IMR-90 (cell line): Measurements from ENCODE around the gene CYP39A1. TPM values are rescaled to one million over a fixed set of nuclear protein-coding genes. Genes with fewer than 3 reads are reported as not detected.

Experiments used
- ATAC-seq: fragments of 200-7000 bp; cut with Tn5 transposase; 2 replicates; pipeline ENCODE4 v1.9.1; 2020; ENCODE audit warnings: low read depth, mild to moderate bottlenecking, moderate library complexity
- BruUV-seq: library from RNA; stranded (reverse); fragments of 400-500 nt; replicated peaks from 2 replicates; lab custom pipeline; 2021; lab: Mats Ljungman, UMichigan
- CTCF ChIA-PET: fragments of 300-600 bp; formaldehyde crosslinking; extraction: SDS; loops from one replicate; lab custom pipeline; 2021; ENCODE audit warnings: antibody characterized with exemption; lab: Yijun Ruan, JAX
- POLR2A ChIA-PET: fragments of 300-600 bp; sonication (Branson Sonifier 250); formaldehyde crosslinking; loops from one replicate; lab custom pipeline; 2022; ENCODE audit warnings: antibody characterized with exemption; ENCODE audit not compliant: unreplicated experiment; lab: Charles Lee
- DNase-seq: peaks from one replicate; pipeline ENCODE4 v3.0.0; 2013
- H2AFZ ChIP-seq: replicated peaks from 2 replicates; pipeline ENCODE3; 2013; ENCODE audit warnings: low read length, mild to moderate bottlenecking; ENCODE audit not compliant: poor library complexity
- H2AK5ac ChIP-seq: 2 replicates; pipeline ENCODE4 v1.6.1; 2013; ENCODE audit warnings: low read depth, low read length, inconsistent platforms
- H2AK9ac ChIP-seq: replicated peaks from 2 replicates; pipeline ENCODE3; 2013; ENCODE audit warnings: mild to moderate bottlenecking, low read depth, low read length, moderate library complexity; ENCODE audit not compliant: poor library complexity
- H2BK120ac ChIP-seq: 2 replicates; pipeline ENCODE4 v1.6.1; 2013; ENCODE audit warnings: low read depth, low read length, inconsistent platforms
- H2BK15ac ChIP-seq: 3 replicates; pipeline ENCODE4 v1.6.1; 2013; ENCODE audit warnings: low read depth, low read length, inconsistent platforms
- H2BK20ac ChIP-seq: 2 replicates; pipeline ENCODE4 v1.6.1; 2013; ENCODE audit warnings: low read depth, mild to moderate bottlenecking, inconsistent platforms, low read length, moderate library complexity
- H2BK5ac ChIP-seq: 2 replicates; pipeline ENCODE4 v1.6.1; 2013; ENCODE audit warnings: mild to moderate bottlenecking, low read depth, low read length, inconsistent platforms; ENCODE audit not compliant: poor library complexity, severe bottlenecking
- H3K14ac ChIP-seq: replicated peaks from 2 replicates; pipeline ENCODE4 v1.6.1; 2013; ENCODE audit warnings: low read depth, low read length, inconsistent platforms
- H3K18ac ChIP-seq: 2 replicates; pipeline ENCODE4 v1.6.1; 2013; ENCODE audit warnings: low read depth, low read length, control low read depth
- H3K23ac ChIP-seq: 2 replicates; pipeline ENCODE4 v1.6.1; 2013; ENCODE audit warnings: low read depth, low read length, inconsistent platforms
- H3K27ac ChIP-seq: 2 replicates; pipeline ENCODE4 v1.5.1; 2013; ENCODE audit warnings: mild to moderate bottlenecking, control low read depth, low read length; ENCODE audit not compliant: insufficient read depth
- H3K27me3 ChIP-seq: 2 replicates; pipeline ENCODE4 v1.6.1; 2013; ENCODE audit warnings: low read length; ENCODE audit not compliant: control insufficient read depth, insufficient read depth
- H3K36me3 ChIP-seq: 2 replicates; pipeline ENCODE4 v1.6.1; 2013; ENCODE audit warnings: low read length, mixed read lengths; ENCODE audit not compliant: control insufficient read depth, insufficient read depth
- H3K4ac ChIP-seq: 2 replicates; pipeline ENCODE4 v1.6.1; 2013; ENCODE audit warnings: low read depth, low read length, inconsistent platforms
- H3K4me1 ChIP-seq: 2 replicates; pipeline ENCODE4 v1.6.1; 2013; ENCODE audit warnings: low read length, mixed read lengths; ENCODE audit not compliant: control insufficient read depth, insufficient read depth
- H3K4me2 ChIP-seq: 2 replicates; pipeline ENCODE4 v1.6.1; 2013; ENCODE audit warnings: low read depth, mild to moderate bottlenecking, control low read depth, low read length, moderate library complexity
- H3K4me3 ChIP-seq: 2 replicates; pipeline ENCODE4 v1.5.1; 2013; ENCODE audit warnings: low read depth, mild to moderate bottlenecking, control low read depth, low read length, moderate library complexity; ENCODE audit not compliant: insufficient read depth
- H3K56ac ChIP-seq: 2 replicates; pipeline ENCODE4 v1.6.1; 2013; ENCODE audit warnings: low read length, inconsistent platforms; ENCODE audit not compliant: insufficient read depth; ENCODE audit errors: extremely low read depth
- H3K79me1 ChIP-seq, 2 experiments: 2 replicates each; pipeline ENCODE4 v1.6.1; 2013; ENCODE audit warnings: low read length in 2 of 2, inconsistent platforms in 1 of 2, low read depth in 1 of 2
- H3K9ac ChIP-seq: 2 replicates; pipeline ENCODE4 v1.6.1; 2013; ENCODE audit warnings: low read depth, low read length, control low read depth
- H3K9me1 ChIP-seq: 2 replicates; pipeline ENCODE4 v1.6.1; 2013; ENCODE audit warnings: low read length, inconsistent platforms; ENCODE audit not compliant: insufficient read depth
- H3K9me3 ChIP-seq: 2 replicates; pipeline ENCODE4 v1.6.1; 2013; ENCODE audit warnings: low read length; ENCODE audit not compliant: control insufficient read depth, insufficient read depth
- H4K20me1 ChIP-seq: 2 replicates; pipeline ENCODE4 v1.6.1; 2013; ENCODE audit warnings: low read length, inconsistent platforms; ENCODE audit not compliant: insufficient read depth
- H4K5ac ChIP-seq: 2 replicates; pipeline ENCODE4 v1.6.1; 2013; ENCODE audit warnings: mild to moderate bottlenecking, low read depth, low read length, control low read depth
- H4K8ac ChIP-seq, 2 experiments: 2 replicates each; pipeline ENCODE4 v1.6.1; 2013; ENCODE audit warnings: low read depth in 2 of 2, low read length in 2 of 2, control low read depth in 1 of 2, inconsistent platforms in 1 of 2
- H4K91ac ChIP-seq: 2 replicates; pipeline ENCODE4 v1.6.1; 2013; ENCODE audit warnings: low read depth, low read length, inconsistent platforms; ENCODE audit not compliant: insufficient read depth
- BHLHE40 ChIP-seq: fragments of 150-350 bp; IDR thresholded peaks from 2 replicates; pipeline ENCODE4 v1.6.1; 2016; ENCODE audit warnings: mild to moderate bottlenecking, low read depth, low read length
- CEBPB ChIP-seq: IDR thresholded peaks from 2 replicates; pipeline ENCODE4 v1.6.1; 2012; ENCODE audit warnings: low read depth, low read length, improper control_type of control experiment
- CHD1 ChIP-seq: IDR thresholded peaks from 2 replicates; pipeline ENCODE4 v1.6.1; 2012; ENCODE audit warnings: low read depth, low read length, improper control_type of control experiment
- FOS ChIP-seq: fragments of 150-350 bp; IDR thresholded peaks from 2 replicates; pipeline ENCODE4 v1.6.1; 2016; ENCODE audit warnings: low read depth, low read length
- MAFK ChIP-seq: IDR thresholded peaks from 2 replicates; pipeline ENCODE4 v1.6.1; 2012; ENCODE audit warnings: low read depth, low read length, improper control_type of control experiment
- MAZ ChIP-seq: IDR thresholded peaks from 2 replicates; pipeline ENCODE4 v1.6.1; 2012; ENCODE audit warnings: low read depth, mild to moderate bottlenecking, low read length, improper control_type of control experiment, moderate library complexity, borderline replicate concordance
- MXI1 ChIP-seq: IDR thresholded peaks from 2 replicates; pipeline ENCODE4 v1.6.1; 2012; ENCODE audit warnings: low read depth, mild to moderate bottlenecking, low read length, moderate library complexity, borderline replicate concordance
- NFE2L2 ChIP-seq: fragments of 150-350 bp; IDR thresholded peaks from 2 replicates; pipeline ENCODE4 v1.6.1; 2016; ENCODE audit warnings: low read depth, mild to moderate bottlenecking, low read length
- POLR2A ChIP-seq: IDR thresholded peaks from 2 replicates; pipeline ENCODE4 v1.6.1; 2012; ENCODE audit warnings: mild to moderate bottlenecking, low read depth, low read length
- RAD21 ChIP-seq: IDR thresholded peaks from 2 replicates; pipeline ENCODE4 v1.6.1; 2012; ENCODE audit warnings: low read length, improper control_type of control experiment
- RCOR1 ChIP-seq: IDR thresholded peaks from 2 replicates; pipeline ENCODE4 v1.6.1; 2012; ENCODE audit warnings: mild to moderate bottlenecking, low read length, improper control_type of control experiment; ENCODE audit not compliant: insufficient replicate concordance
- RFX5 ChIP-seq: IDR thresholded peaks from 2 replicates; pipeline ENCODE4 v1.8.0; 2012; ENCODE audit warnings: low read depth, mild to moderate bottlenecking, low read length, moderate library complexity
- SMC3 ChIP-seq: fragments of 150-350 bp; IDR thresholded peaks from 2 replicates; pipeline ENCODE4 v1.6.1; 2016; ENCODE audit warnings: low read depth, mild to moderate bottlenecking, antibody characterized with exemption, low read length, moderate library complexity
- USF2 ChIP-seq: fragments of 150-350 bp; IDR thresholded peaks from 2 replicates; pipeline ENCODE4 v1.6.1; 2017; ENCODE audit warnings: mild to moderate bottlenecking, antibody characterized with exemption, low read length, low read depth
- WGBS, 2 experiments: methylation state at CpG; one replicate each; pipeline versions ENCODE4 v1.1.5 to v1.1.7; 2013; ENCODE audit warnings: missing lambda C conversion rate in 2 of 2; ENCODE audit not compliant: insufficient read length in 1 of 2; ENCODE audit errors: extremely low coverage in 2 of 2; 5-methylcytosine and 5-hydroxymethylcytosine counted together
- dilution Hi-C: fragments of 300-500 bp; cut with HindIII; formaldehyde crosslinking; loops from one replicate; pipeline ENCODE4 v1.14.3; 2018; ENCODE audit warnings: low sequenced_read_pairs; ENCODE audit not compliant: unreplicated experiment
- in situ Hi-C: fragments of 300-500 bp; cut with MboI; formaldehyde crosslinking; loops from 3 replicates; pipeline ENCODE4 v1.14.3; 2019; ENCODE audit warnings: low sequenced_read_pairs, inconsistent platforms, mixed read lengths
- intact Hi-C: fragments of 100-400 bp; cut with micrococcal nuclease; formaldehyde crosslinking; loops from 2 replicates; pipeline ENCODE4 v1.10.0; 2022
- polyA plus RNA-seq, 3 experiments: library from polyadenylated mRNA; depleted of rRNA; stranded (reverse); fragments of >200 nt; gene quantifications; 2 replicates each; pipeline ENCODE4 v1.2.3, GENCODE V29; 2012; ENCODE audit warnings: low replicate concordance in 1 of 3
- total RNA-seq: library from RNA; depleted of rRNA; stranded (reverse); fragments of >200 nt; gene quantifications from 2 replicates; pipeline ENCODE4 v1.2.3, GENCODE V29; 2012
- TF ChIP-seq, protein P1 (sequence below): conservative IDR thresholded peaks from 2 replicates; pipeline ENCODE4 v1.5.1; 2012; ENCODE audit warnings: mild to moderate bottlenecking, low read depth, low read length, improper control_type of control experiment

CYP39A1 gene
- total and polyA plus RNA-seq, 2 of the 4 experiments (the other 2 are of a cell fraction), result 0.03 TPM; not detected in 1

- Histone ChIP-seq H2BK120ac (no peak overlapping the region), H3K18ac (no peak overlapping the region), H2BK20ac (no peak overlapping the region), H3K4me2 (no peak overlapping the region), H3K56ac (no peak overlapping the region), H4K91ac (no peak overlapping the region), H3K4me1 (no peaks in the 10 kb centered on the region), H3K9ac (no peak overlapping the region), H3K9me3 (no peaks in the 10 kb centered on the region), H2AK5ac (no peak overlapping the region), H3K27me3 (no peaks in the 10 kb centered on the region), H3K27ac (no peak overlapping the region), H3K79me1 (no peaks in the 10 kb centered on the region), H3K36me3 (no peaks in the 10 kb centered on the region), H4K5ac (no peak overlapping the region), H2AK9ac (no peak overlapping the region), H4K8ac (no peak overlapping the region), H4K20me1 (no peaks in the 10 kb centered on the region), H2BK15ac (no peak overlapping the region), H3K9me1 (no peaks in the 10 kb centered on the region), H3K23ac (no peak overlapping the region), H3K4ac (no peak overlapping the region), H2AFZ (no peak overlapping the region), H3K14ac (no peak overlapping the region), H3K4me3 (no peak overlapping the region), H2BK5ac (no peak overlapping the region)
- CTCF ChIA-PET, result no interaction called here
- ATAC-seq (peak; percentile 46; the same call in 1 of the 2 replicates), DNase-seq (peak; percentile 44)
- in situ Hi-C loops, result no loop called here
- BruUV-seq, result no TSS peak
- intact Hi-C loops, result no loop called here
- dilution Hi-C loops, result no loop called here
- WGBS, 2 experiments, result no CpG with 5 or more reads among the region's 4 CpGs
- TF ChIP-seq FOS (no peak), SMC3 (no peak), POLR2A (no peak), RCOR1 (no peak), MAFK (no peak), CEBPB (no peak), NFE2L2 (no peak), MAZ (no peak), BHLHE40 (no peak), USF2 (no peak), RFX5 (no peak), RAD21 (no peak), MXI1 (no peak), CHD1 (no peak)
- TF ChIP-seq, protein P1, sequence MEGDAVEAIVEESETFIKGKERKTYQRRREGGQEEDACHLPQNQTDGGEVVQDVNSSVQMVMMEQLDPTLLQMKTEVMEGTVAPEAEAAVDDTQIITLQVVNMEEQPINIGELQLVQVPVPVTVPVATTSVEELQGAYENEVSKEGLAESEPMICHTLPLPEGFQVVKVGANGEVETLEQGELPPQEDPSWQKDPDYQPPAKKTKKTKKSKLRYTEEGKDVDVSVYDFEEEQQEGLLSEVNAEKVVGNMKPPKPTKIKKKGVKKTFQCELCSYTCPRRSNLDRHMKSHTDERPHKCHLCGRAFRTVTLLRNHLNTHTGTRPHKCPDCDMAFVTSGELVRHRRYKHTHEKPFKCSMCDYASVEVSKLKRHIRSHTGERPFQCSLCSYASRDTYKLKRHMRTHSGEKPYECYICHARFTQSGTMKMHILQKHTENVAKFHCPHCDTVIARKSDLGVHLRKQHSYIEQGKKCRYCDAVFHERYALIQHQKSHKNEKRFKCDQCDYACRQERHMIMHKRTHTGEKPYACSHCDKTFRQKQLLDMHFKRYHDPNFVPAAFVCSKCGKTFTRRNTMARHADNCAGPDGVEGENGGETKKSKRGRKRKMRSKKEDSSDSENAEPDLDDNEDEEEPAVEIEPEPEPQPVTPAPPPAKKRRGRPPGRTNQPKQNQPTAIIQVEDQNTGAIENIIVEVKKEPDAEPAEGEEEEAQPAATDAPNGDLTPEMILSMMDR, result no peak
- POLR2A ChIA-PET, result interaction anchor here (0.6 kb wide), 1 partner anchor 22 kb away, joined by 3 read pairs; no protein-coding TSS in a partner anchor
Measured at GRCh38 chr6:46684771-46685170, 32.2 kb upstream of the CYP39A1 start.
